Gastrocnemius medialis (tissue), 4 donors: ENCODE data around the gene PWWP2B.

Source experiments
- CTCF ChIP-seq, 5 experiments: fragments of 450-650 bp in 3 of 5; fragments of 200-600 bp in 2 of 5; sonication (generic) in 2 of 5; IDR thresholded peaks in 4 of 5; conservative IDR thresholded peaks in 1 of 5; 1 replicate in 4 of 5; 2 replicates in 1 of 5; pipeline ENCODE4 v1.5.1; 2016 to 2019; ENCODE audit warnings: antibody characterized with exemption in 5 of 5, mild to moderate bottlenecking in 3 of 5, moderate library complexity in 3 of 5
- POLR2A ChIP-seq, 2 donors: fragments of 450-650 bp; IDR thresholded peaks; one replicate each; pipeline ENCODE4 v1.6.1; 2017; ENCODE audit warnings: antibody characterized with exemption in 2 of 2, mild to moderate bottlenecking in 2 of 2, moderate library complexity in 2 of 2

GRCh38 chr10:132425029-132425756 is 28.2 kb downstream of the PWWP2B start:
- no peak for TF ChIP-seq CTCF (IDR thresholded peaks at IDR 0.05 in 4 of 5, conservative IDR thresholded peaks at IDR 0.05 in 1 of 5)
- TF ChIP-seq POLR2A (IDR thresholded peaks at IDR 0.05) = no peak
